ENCODE measurements around the gene RIIAD1.
"Not testable (repeated sequence)": the region's sequence is repeated elsewhere in the genome, so short reads cannot be mapped to it uniquely, and the experiment has no call there.

The RIIAD1 gene

DNA sequence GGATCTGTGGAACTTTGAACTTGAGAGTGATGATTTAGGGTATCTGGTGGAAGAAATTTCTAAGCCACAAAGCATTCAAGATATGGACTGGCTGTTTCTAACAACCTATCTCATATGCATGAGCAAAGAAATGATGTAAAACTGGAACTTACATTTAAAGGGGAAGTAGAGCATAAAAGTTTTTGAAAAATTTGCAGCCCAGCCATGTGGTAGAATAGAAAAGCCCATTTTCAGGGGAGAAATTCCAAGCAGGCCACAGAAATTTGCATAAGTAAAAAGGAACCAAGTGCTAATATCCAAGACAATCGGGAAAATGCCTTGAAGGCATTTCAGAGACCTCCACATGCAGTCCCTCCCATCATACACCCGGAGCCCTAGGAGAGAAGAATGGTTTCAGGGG lies 15.7 kb downstream of the RIIAD1 start:
- DNase-seq, result no peak

DNA sequence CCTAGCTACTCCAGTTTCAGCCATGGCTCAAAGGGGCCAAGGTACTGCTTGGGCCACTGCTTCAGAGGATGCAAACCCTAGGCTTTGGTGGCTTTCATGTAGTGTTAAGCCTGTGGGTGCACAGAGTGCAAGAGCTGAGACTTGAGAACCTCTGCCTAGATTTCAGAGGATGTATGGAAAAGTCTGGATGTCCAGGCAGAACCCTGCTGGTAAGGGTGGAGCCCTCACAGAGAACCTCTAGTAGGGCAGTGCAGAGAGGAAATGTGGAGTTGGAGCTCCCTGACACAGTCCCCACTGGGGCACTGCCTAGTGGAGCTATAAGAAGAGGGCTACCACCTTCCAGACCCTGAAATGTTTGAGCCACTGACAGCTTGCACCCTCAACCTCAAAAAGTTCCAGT lies 16.2 kb downstream of the RIIAD1 start:
- no peak for DNase-seq

DNA sequence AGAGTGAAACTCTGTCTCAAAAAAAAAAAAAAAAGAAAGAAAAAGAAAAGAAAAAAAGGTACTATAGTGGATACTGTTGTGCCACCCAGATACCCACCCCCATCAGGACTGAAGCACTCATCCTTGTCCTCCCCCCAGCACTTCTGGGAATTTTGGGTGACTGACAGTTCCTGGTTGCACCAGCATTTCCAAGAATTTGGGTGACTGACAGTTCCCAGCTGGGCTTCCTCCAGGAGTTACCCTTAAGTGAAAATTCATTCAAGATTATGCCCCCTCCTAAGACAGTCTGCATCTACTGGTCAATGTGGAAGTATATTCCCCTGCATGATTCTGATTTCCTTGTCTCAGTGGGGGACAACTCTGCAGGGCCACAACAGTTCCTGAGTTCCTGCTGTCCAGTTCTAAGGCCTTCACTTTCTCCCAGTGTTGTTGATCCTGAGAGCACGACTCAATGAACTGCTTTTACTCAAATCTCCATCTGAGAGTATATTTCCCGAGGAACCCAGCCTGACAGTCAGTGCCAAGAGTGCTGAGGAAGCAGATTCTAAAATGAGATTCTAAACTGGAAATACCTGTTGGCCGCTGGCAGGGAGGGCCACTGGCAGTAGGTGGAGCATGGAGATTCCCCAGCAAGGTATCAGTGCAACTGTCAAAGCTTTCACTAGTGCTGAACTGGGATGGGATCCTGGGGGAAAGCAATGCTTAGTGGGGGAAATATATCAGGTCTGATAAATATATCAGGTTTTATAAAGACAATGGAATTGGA lies 18.5 kb downstream of the RIIAD1 start:
- DNase-seq, result no peak

DNA sequence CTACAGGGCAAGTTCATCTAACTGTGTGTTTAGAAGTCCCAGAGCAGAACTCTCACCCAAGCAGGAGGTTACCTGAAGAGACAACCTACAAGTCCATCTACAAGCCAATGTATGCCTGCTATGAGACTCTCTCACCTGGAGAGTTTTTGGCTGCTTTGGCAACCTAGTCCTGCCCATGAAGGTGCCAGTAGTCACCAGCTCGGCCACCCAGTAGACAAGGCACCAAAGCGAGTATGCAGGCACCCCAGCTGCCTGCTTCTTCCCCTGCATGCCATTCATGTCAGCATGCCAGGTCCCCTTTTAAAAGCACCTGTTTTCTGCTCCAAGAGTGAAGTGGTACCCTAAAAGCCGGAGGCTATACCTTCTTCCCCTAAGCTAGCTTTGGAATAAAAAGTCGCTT lies 20.2 kb downstream of the RIIAD1 start:
- no peak for DNase-seq

DNA sequence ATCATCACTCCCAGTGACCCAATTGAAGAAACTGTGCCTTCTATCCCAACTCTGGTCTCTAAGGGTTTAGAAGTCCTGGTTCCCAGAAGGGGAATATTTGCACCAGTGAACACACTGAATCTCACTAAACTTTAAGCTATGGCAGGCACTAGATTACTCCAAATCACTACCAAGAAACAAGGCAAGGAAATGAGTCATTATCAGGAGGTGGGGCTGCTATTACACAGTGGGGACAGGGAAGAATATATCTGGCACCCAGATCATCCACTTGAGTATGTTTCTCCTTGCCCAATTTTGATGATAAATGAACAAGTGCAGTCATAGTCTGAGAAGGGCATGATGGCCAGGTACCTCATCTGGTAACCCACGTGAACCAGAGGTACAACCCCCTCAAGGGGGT lies 35.0 kb downstream of the RIIAD1 start:
- no peak for DNase-seq

DNA sequence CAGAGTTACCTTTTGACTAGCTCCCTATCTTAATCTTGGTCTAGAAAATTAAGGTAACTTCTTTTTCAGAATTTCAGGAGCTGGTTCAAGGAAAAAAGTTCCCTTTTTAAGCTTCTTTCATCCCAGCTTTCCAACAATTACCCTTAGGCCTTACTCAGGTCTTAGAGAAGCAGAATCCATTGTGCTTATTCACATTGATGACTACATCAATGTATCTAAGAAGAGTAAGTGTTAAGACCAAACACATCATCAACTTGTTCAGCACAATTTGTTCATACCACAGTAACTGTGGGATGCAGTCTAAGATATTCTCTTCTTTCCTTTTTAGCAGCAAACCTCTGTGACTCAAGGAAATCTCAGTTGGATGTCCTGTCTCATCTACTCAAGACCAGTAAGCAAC lies 37.9 kb downstream of the RIIAD1 start:
- DNase-seq, result no peak

DNA sequence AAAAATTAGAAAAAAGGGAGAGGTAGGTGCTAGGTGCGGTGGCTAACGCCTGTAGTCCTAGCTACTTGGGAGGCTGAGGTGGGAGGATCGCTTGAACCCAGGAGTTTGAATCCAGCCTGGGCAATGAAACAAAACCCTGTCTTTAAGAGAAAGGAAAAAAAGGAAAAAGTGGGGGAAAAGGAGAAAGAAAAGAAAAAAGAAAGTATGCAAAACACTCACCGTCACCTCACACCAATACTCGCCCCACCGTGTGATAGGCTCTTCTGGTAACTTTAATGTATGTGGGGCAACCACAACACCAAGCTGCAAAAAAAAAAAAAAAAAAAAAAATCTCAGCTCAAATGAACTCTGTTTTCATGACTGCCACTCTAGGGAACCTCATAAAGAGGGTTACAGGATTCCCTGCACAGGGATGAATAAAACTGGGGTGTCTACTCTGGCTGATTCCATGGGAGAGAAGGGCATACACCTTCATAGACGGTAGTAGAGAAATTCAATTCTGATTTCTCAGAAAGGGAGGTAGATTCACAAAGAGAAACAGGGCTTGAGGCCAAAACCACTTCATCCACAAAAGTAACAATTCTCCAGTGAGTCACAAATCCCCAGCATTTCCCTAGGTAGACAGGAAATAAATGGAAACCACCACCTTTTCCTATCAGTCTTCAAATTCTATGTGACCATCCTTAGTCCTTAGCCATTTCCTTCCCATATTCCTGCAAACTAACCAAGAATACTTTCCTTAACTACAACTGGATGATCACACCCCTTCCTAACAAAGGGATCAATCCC lies 39.5 kb downstream of the RIIAD1 start:
- no peak for DNase-seq

DNA sequence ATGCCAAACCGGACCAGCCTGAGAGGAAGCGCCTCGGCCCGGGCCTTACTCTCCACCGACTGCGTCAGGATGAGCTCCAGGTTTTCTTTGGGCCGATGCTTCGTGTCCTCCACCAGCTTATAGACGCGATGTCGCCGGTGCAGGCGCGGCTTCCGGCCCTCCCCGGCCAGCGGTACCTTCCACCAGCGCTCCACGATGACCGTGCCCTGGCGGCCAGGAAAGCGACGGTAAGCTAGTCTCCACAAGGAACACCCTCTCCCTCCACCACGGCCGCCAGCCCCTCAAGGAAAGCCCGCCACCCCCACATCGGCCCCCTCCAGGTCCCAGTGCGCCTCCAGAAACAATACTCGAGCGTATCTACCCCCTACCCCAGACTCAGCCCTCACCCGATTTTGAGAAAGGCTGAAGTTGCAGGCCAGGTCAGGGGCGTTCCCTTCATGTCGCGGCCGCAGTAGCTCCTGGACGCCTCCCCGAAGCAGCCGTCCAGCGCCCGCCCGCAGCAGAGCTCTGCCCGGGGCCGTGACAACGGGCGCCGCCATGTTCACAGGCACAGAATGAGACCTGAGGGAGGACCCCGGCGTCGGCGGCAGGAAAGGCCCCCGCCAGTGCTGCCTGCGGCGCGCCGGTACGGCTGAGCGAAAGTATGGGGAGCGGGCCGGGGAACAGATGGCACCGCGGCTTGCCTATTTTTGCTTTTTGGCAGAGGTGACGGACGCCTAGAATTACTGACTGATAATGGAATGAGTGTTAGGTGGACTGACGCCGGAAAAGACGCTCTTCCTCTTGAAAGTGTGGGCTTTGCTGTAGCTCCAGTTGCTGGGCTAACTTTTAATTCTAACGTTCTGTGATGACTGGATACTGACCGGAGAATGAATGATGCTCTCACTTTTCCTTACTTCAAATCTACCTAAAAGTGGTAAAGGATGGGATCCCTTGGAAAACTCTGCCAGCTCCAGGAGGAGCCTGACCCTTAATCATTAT lies 41.9 kb downstream of the RIIAD1 start, which contains the start of gene MRPL9:
Gene MRPL9, minus strand, starts transcription at position 556 of the 981 bp plus-strand sequence. Its CDS starts 17 bp downstream, at position 539.
- peak; percentile 79 for DNase-seq

DNA sequence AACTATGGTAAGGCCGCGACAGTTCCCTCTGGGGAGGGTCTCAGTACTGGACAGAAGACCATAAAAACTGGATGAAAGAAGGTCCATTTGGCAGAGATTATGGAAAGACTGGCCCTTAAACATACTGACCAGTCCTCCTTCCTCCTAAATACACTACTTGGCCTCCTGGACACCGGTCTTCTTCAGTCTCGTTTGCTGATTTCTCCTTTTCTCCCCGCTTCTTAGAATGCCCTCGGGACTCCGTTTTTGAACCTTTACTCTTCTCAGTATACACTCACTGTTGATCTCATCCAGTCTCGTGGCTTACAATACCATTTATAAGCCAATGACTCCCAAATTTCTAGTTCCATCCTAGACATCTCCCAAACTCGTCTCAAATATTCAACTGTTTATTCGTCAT lies 42.7 kb downstream of the RIIAD1 start:
- no peak for DNase-seq

DNA sequence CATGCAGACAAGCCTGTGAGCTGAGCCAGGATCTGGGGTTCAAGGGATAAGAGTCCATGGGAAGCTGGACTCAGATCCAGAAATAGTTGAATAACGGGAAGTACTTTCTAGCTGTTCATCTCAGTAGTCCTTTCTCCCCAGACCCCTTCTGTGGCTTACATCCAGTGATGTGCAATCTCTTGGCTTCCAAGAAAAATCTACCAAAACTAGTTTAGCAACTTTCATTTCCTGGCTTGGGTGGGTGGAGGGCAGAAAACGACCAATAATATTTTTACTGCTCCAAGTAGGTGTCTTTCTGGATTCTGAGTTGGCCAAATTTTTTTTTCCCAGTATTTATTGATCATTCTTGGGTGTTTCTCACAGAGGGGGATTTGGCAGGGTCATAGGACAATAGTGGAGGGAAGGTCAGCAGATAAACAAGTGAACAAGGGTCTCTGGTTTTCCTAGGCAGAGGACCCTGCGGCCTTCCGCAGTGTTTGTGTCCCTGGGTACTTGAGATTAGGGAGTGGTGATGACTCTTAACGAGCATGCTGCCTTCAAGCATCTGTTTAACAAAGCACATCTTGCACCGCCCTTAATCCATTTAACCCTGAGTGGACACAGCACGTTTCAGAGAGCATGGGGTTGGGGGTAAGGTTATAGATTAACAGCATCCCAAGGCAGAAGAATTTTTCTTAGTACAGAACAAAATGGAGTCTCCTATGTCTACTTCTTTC lies 47.2 kb downstream of the RIIAD1 start:
- DNase-seq, result not testable (repeated sequence)

DNA sequence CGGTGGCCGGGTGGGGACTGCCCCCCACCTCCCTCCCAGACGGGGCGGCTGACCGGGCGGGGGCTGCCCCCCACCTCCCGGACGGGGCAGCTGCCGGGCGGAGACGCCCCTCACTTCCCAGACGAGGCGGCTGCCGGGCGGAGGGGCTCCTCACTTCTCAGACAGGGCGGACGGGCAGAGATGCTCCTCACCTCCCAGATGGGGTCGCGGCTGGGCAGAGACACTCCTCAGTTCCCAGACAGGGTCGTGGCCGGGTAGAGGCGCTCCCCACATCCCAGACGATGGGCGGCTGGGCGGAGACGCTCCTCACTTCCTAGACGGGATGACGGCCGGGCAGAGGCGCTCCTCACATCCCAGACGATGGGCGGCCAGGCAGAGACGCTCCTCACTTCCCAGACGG lies 47.9 kb downstream of the RIIAD1 start:
- not testable (repeated sequence) for DNase-seq

DNA sequence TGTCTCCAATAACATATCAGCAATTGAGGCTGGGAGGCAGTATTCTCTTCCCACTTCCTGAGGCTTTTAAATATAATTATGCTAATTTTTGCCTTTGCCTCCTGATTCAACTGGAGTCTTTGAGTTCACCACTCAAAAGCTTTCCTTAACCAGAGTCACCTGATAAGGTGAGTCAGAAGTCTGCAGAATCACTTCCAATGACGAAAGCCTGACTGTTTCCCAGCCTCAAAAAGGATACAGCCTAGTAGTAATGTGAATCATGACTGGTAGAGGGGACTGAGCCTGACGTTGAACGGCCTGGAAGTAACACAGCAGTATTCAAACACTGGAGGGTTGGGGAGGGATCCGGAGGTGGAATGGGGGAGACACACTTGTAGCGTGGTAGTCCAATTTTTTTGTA lies 52.4 kb downstream of the RIIAD1 start:
- no peak for DNase-seq

DNA sequence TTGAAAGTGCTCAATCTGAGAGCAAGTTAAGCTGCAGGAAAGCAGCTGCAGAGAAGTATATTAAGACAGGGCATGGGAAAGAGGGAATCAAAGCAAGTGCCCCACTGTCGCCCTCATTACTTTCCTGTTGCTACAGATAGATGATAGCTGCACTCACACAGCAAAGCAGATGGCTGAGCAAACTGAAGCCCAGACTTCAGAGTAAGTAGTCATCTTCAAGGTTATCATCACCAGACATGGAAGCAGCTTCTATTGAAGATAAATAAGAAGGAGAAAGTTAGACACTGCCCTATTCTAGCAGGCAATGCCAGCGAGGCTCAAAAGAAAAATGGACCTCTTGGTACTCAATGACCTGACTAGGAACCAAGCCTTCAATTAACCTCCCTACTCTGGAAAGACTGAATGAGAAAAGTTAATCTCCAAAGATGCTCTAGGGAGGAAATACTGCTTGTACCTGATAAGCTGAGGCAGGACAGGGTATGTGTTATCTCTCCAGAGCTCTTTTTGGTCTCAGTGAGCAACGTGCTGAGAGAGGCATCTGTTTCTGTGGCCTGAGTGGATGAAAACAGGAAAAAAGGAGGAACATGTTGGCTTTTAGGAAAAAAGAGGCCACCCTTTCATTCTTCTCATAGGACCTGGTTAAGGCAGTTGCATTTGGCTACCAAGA lies 53.1 kb downstream of the RIIAD1 start:
- no peak for DNase-seq

DNA sequence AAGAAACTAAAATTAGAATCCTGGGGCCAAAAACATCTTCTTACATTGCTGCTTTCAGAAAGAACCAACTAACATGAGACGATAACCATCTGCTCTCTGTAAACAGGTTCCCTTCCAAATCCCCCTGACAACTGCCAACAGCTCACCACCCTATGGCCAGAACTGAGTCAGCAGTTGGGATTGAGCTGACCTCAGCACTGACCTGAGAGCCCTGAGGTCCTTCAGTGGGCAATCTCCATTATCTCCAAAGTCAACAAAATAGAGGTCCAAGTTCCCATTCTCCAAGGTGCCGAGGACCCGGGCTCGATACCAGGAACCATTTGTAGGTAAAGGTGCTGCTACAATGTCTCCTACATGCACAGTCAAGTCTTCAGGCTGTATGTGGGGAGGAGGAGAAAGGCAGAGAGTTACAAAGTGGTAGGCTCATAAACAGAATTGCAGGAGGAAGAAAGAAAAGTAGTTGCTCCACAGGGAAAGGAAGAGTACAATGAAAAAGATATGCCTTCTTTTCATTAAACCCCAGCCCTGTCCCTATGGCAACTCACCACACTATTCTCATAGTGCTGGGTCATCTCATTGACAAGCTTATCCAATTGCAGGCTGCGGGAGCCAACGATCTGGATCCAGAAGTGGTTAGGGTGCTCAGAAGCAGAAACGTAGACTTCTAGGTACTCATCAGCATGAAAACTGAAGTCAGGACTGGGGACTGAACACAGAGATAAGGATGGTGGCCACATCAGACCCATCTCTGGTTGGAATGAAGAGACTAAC lies 54.8 kb downstream of the RIIAD1 start:
- no peak for DNase-seq

DNA sequence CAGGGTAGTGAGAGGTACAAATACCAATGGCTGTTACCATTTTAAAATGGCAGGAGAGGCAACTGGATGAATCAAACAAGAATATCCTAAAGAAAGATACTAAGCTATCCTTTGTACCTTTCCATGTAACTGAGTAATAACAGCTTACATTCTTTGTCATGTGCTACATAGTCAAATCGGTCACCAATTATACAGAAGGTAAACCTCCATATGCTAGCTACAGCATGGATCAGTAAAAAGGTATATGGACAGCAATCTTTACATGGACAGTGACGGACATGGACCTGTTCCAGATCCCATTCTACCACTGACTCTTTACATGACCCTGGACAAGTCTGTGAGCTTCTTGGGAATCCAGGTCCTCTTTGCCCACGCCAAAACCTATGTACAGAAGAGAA lies 55.3 kb downstream of the RIIAD1 start:
- no peak for DNase-seq

DNA sequence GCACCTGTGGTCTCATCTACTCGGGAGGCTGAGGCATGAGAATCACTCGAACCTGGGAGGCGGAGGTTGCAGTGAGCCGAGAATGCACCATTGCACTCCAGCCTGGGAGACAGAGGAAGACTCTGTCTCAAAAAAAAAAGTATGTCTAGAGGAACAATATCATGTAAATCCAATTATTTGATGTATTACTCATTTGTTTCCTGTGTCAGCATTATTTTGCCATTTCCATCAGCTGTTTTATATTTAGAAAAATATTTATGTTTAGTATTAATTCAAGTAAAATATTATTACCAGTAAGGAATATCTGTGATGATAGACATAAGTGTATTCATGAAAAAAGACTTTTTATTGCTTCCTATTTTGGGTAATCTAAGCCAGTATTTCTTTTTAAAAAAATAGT lies 56.0 kb downstream of the RIIAD1 start:
- no peak for DNase-seq
